Activated CD4-positive, alpha-beta memory T cell treated with anti-CD3 and anti-CD28 coated beads, Interleukin-2, amount 10 ng/mL, durations not matched to agents 7 days and 5 days (primary cell): ENCODE data around the gene SIGLEC12. TPM values are rescaled to one million over a fixed set of nuclear protein-coding genes. Genes with fewer than 3 reads are reported as not detected.
A peak's percentile ranks its signal among the peaks of the same experiment; 100 is the strongest.

Source experiments
- CTCF ChIA-PET: fragments of 350-600 bp; sonication (Branson Sonifier 250); formaldehyde crosslinking; loops from one replicate; lab custom pipeline; 2021; ENCODE audit warnings: antibody characterized with exemption, inconsistent platforms; lab: Charles Lee
- POLR2A ChIA-PET: fragments of 350-600 bp; sonication (Branson Sonifier 250); formaldehyde crosslinking; loops from one replicate; lab custom pipeline; 2021; ENCODE audit warnings: antibody characterized with exemption; lab: Charles Lee
- DNase-seq: peaks from one replicate; pipeline ENCODE4 v3.0.0-alpha.2; 2020
- H3K27ac Mint-ChIP-seq: one replicate; pipeline ENCODE4 v1.8.0; 2021; ENCODE audit warnings: mild to moderate bottlenecking, mixed read lengths
- H3K27me3 Mint-ChIP-seq: one replicate; pipeline ENCODE4 v1.8.0; 2021; ENCODE audit warnings: mixed read lengths
- H3K36me3 Mint-ChIP-seq: one replicate; pipeline ENCODE4 v1.8.0; 2021; ENCODE audit warnings: low read depth, mixed read lengths
- H3K4me1 Mint-ChIP-seq: one replicate; pipeline ENCODE4 v1.8.0; 2021; ENCODE audit warnings: mixed read lengths
- H3K4me3 Mint-ChIP-seq: one replicate; pipeline ENCODE4 v1.8.0; 2021; ENCODE audit warnings: mild to moderate bottlenecking, mixed read lengths
- H3K9me3 Mint-ChIP-seq: one replicate; pipeline ENCODE4 v1.8.0; 2021; ENCODE audit warnings: mixed read lengths
- total RNA-seq, 2 experiments: library from RNA; stranded (reverse); gene quantifications; one replicate each; pipeline ENCODE4 v1.2.3, GENCODE V29; 2021

Gene SIGLEC12
- total RNA-seq = under 1 TPM; 0.35 to 0.43 TPM

DNA sequence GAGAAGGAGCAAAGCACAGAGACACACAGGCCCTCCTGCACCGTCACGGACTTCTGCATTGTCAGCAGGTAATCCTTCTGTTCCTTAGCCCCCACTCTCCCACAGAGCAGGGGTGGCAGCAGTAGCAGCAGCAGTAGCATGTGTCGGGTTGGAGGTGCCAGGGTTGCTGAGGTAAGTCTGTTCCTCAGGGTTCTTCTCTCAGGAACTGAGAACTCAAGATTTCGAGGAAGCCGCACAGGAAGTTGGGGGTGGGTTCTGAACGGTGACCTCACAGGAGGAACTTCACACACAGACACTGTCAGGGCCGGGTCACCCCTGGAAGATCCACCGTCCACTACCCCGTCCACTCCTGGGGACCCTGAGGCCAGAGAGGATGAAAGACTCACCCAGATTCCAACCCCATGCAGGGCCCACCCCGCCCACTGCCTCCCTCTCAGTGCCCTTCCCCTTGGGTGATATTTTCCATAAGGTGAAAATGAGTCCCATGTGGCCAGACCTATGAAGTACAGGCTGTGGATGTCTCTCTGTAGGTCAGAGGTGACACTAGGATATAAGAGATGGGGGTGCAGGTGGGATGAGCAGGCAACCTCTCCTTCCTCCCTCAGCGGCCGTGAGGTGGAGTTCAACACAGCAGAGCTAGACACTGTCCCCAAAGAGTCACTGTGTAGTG lies at the start of gene SIGLEC12:
SIGLEC12 (minus strand) TSS at position 207 of the 670 bp plus-strand sequence; CDS start at position 140, 67 bp downstream.
- peaks cover 6% of the 10 kb centered on the region for H3K9me3 Mint-ChIP-seq
- H3K36me3 Mint-ChIP-seq = no peaks in the 10 kb centered on the region
- ChIA-PET CTCF (no interaction called here), POLR2A (no interaction called here)
- peak within 1 kb of the TSS; percentile 46 for H3K27ac Mint-ChIP-seq
- DNase-seq = peak; percentile 45
- peaks cover 5% of the 10 kb centered on the region for H3K27me3 Mint-ChIP-seq
- peak within 1 kb of the TSS; percentile 61 for H3K4me3 Mint-ChIP-seq
- H3K4me1 Mint-ChIP-seq = peaks cover 23% of the 10 kb centered on the region

DNA sequence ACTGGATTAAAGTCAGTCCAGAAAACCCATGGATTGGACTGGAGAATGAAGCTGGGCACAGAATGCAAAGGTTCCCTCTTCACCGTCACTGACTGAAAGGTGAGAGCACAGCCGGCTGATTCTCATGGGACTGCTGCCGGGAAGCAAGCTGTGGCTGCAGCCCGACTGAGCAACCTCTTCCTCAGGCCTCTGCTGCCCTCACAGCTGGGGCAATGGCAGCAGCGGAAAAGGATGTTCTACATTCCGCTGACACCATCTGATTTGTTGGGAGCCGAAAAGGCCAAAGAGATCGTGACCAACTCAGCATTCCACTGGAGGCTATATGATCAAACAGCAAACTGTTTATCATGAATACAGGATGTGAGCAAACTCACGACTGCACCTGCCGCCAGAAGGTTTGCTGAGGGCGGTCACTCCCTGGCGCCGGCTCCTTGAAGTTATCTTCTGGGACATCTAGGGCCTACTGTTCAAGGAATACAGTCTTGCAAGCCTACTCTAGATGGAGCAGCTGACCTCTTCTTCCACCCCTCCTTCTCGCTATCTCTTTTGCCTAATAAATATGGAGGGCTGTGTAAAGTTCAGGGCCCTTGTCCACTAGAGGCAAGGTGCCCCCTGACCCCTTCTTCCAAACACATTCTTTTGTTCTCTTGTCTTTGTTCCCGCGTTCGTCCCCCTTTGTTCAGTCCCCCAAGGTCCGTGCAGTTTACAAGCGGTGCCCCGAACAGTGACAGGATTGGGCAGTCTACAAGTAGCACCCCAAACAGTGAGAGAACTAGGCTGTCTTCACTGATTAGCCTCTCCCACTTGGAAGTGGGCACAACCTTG lies 49.5 kb upstream of the SIGLEC12 start:
- peaks cover 62% of the 10 kb centered on the region for H3K4me1 Mint-ChIP-seq
- H3K27me3 Mint-ChIP-seq = peaks cover 30% of the 10 kb centered on the region
- peaks cover 5% of the 10 kb centered on the region for H3K36me3 Mint-ChIP-seq
- CTCF ChIA-PET = no interaction called here
- H3K4me3 Mint-ChIP-seq = peak overlapping the region; percentile 36
- POLR2A ChIA-PET = no interaction called here
- no peaks in the 10 kb centered on the region for H3K9me3 Mint-ChIP-seq
- no peak for DNase-seq
- peak overlapping the region; percentile 47 for H3K27ac Mint-ChIP-seq

DNA sequence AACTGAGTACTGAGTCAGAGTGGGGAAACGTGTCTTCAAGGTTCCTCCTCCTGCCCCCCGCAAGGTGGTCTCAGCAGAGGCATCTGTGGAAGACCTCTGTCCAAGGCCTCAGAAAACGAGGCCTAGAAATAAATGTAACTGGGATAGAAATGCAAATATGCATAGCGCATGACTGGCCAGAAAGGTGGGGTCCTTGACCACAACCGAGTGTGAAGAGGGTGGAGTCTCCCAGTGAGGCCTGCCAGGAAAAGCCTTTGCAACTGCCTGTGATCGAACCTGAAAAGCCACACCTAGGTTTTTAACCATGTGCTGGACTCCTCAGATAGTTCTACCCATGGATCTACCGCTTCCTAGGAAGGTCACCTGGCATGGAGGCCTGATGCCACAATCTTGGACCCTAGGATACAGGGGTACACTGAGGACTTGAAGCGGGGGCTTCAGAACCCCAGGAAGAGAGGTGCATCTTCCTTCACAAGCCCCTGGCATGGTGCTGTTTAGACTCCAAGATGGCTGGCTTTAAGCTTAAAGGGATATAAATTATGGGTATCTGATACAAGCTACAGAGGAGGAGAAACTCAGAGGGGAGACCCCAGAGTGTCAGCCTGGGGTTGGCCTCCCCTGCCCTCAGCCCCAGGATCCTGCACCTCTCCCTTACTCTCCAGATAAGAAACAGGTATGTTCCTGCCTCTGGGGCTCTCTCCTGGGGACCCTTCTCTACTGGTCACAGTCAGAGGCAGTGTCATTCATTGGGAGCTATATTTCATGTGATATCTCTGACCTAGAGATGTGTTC lies 48.1 kb upstream of the SIGLEC12 start:
- POLR2A ChIA-PET = no interaction called here
- Mint-ChIP-seq H3K4me1 (peaks cover 66% of the 10 kb centered on the region), H3K27me3 (peaks cover 25% of the 10 kb centered on the region), H3K27ac (peak overlapping the region; percentile 61), H3K4me3 (peak overlapping the region; percentile 30), H3K9me3 (no peaks in the 10 kb centered on the region), H3K36me3 (peaks cover 5% of the 10 kb centered on the region)
- DNase-seq = no peak
- CTCF ChIA-PET = interaction anchor here (0.7 kb wide), 1 partner anchor 75 kb away, joined by 4 read pairs; no protein-coding TSS in a partner anchor

DNA sequence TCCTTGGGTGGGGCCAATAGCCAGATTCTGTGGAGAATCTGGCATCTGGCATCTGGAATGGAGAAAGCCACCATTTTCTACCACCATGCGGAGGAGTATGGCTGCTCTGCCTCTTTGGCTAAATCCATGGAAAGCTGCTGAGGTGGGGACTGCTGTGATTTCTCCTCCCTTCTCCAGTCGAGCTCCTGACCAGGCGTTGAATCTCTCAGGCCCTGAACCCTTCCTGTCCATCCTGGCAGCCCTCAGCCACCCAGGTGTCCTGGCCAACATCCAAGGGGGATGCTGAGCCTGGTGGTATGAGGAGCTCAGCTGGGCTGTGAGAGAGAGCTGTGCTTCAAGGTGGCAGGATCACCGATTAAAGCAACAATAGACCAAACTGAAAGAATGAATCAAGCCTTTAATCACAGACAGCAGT lies 47.3 kb upstream of the SIGLEC12 start:
- Mint-ChIP-seq H3K36me3 (peaks cover 5% of the 10 kb centered on the region), H3K9me3 (no peaks in the 10 kb centered on the region), H3K27ac (peak overlapping the region; percentile 61), H3K4me3 (no peak overlapping the region), H3K4me1 (peaks cover 66% of the 10 kb centered on the region), H3K27me3 (peaks cover 24% of the 10 kb centered on the region)
- no peak for DNase-seq
- CTCF ChIA-PET = interaction anchor here (1.8 kb wide), 1 partner anchor 108 kb away, joined by 7 read pairs; no protein-coding TSS in a partner anchor
- POLR2A ChIA-PET = no interaction called here

DNA sequence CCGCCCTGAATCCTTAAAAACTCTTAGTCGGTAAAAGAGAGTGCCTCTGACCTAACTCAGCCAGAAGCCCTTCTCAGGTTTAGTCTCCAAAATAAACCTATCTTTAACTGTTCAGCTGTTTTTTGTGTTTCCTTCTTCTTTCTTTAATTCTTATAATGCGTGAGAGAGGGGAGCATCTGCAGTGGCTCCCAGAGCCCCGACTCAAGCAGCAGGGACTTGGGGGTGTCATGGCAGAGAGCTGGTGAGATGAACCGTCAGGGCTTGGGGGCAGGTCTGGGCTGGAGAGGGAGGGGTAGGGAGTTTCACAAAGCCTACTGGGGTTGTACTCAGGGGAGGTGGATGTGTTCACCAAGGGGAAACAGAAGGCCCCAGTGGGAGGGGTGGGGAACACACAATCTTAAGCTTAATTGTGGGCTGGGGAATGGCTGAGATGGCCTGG lies 46.6 kb upstream of the SIGLEC12 start:
- ChIA-PET POLR2A (no interaction called here), CTCF (interaction anchor here (1.5 to 1.8 kb wide), 2 partner anchors 77 to 109 kb away, joined by 3 to 7 read pairs; no protein-coding TSS in a partner anchor)
- Mint-ChIP-seq H3K9me3 (no peaks in the 10 kb centered on the region), H3K27me3 (peaks cover 26% of the 10 kb centered on the region), H3K36me3 (peaks cover 5% of the 10 kb centered on the region), H3K4me1 (peaks cover 66% of the 10 kb centered on the region), H3K4me3 (no peak overlapping the region), H3K27ac (peak overlapping the region; percentile 79)
- DNase-seq = no peak

DNA sequence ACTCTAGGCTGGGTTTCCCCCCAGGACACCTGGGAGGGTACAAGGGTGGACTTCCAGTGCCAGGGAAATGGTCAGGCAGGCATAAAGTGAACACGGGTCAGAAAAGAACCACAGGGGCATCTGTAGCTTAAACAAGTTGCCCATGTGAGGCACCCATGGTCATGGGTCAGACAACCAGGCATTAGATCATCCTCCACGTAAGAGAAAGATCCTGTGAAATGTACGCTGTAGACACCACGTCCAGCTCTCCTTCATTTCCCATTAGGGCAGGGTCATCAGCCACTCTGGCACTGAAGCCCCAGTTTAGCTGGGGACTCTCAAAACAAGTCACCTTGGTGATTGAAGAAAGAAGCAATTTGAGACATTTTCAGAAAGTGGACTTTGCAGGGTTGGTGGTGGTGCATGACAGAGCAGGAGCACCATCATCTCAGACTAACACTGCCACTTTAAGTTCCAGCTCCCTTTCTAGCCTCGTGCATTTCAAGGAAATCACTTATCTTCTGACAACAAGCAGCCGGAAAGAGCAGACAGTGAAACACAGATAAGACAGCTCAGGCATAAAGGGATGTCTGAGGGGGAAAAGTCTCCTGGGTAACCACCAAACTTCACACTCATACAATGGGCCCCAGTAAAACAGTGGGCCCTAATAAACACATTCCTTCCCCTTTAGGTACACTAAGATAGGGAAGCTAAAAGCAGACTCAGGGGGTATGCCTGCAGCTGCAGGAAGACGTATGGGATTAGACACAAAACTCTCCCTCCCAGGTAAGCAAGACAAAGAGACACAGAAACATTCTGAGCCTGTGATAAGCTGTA lies 46.0 kb upstream of the SIGLEC12 start:
- DNase-seq = no peak
- CTCF ChIA-PET = interaction anchor here (1.5 to 1.8 kb wide), 3 partner anchors 61 to 110 kb away, joined by 3 to 7 read pairs (median 4); no protein-coding TSS in a partner anchor
- H3K4me1 Mint-ChIP-seq = peaks cover 62% of the 10 kb centered on the region
- H3K4me3 Mint-ChIP-seq = no peak overlapping the region
- peaks cover 5% of the 10 kb centered on the region for H3K36me3 Mint-ChIP-seq
- POLR2A ChIA-PET = interaction anchor here (0.5 to 0.6 kb wide), 2 partner anchors 44 to 123 kb away, joined by 3 read pairs; no protein-coding TSS in a partner anchor
- peaks cover 22% of the 10 kb centered on the region for H3K27me3 Mint-ChIP-seq
- peak overlapping the region; percentile 79 for H3K27ac Mint-ChIP-seq
- H3K9me3 Mint-ChIP-seq = no peaks in the 10 kb centered on the region

DNA sequence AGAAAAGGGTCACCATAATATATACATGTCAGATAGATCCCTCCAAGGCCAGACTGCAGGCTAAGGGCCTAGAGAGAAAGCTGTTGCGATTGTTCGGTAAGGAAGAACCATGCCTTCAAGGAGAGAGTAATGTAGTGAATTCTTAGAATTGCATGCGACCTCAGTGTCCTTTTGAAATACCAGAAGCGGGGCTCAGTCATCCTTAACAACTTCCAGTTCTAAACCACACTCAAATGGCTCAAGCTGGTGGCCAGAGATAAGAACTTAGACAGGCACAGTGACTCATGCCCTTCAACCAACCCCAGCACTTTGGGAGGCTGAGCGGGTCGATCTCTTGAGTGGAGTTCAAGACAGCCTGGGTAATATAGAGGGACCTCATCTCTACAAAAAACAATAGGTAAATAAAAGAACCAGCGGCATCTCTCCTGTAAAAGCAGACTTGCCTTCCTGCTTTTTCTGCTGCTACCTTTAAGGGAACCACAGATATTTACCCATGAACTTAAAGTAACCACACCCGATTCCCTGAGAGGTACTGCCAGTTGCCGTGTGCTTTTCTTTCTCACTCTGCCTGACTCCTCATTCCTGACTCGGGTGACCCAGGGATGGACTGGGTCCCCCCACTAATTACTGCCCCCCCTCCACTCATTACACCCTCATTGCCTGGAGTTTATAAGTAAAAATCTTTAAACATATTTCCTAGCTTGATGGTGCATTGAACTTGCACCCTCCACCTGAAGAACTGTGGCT lies 45.2 kb upstream of the SIGLEC12 start:
- CTCF ChIA-PET = interaction anchor here (1.5 to 1.8 kb wide), 3 partner anchors 61 to 110 kb away, joined by 3 to 7 read pairs (median 4); no protein-coding TSS in a partner anchor
- Mint-ChIP-seq H3K36me3 (peaks cover 2% of the 10 kb centered on the region), H3K27ac (peak overlapping the region; percentile 79), H3K4me3 (no peak overlapping the region), H3K9me3 (no peaks in the 10 kb centered on the region), H3K4me1 (peaks cover 55% of the 10 kb centered on the region), H3K27me3 (peaks cover 25% of the 10 kb centered on the region)
- POLR2A ChIA-PET = no interaction called here
- peak; percentile 42 for DNase-seq

DNA sequence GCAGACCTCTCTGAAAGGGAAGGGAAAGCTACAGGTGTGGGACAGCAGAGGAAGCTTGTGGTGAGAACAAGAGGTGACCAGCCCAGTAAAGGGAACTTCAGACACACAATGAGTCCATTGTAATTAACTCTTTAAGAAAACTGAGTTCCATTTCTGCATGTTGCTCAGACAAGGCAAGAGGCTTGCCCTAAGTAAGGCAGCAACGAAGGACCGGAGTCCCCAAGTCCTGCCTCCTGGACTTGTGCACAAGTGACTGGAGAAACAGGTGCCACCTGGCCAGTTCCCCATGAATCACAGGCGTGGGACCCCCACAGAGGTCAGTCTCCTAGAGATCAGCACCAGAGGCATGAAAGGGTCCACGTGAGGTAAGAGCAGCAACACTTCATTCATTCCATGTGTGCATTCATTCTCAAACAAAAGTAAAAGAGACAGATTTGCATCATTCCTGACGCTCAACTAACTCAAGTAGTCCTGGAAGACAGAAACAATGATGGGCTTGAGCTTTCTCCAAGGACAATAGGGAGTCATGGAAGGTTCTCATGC lies 44.6 kb upstream of the SIGLEC12 start:
- no peak overlapping the region for H3K4me3 Mint-ChIP-seq
- peaks cover under 1% of the 10 kb centered on the region for H3K36me3 Mint-ChIP-seq
- H3K27ac Mint-ChIP-seq = peak overlapping the region; percentile 0
- ChIA-PET POLR2A (no interaction called here), CTCF (interaction anchor here (0.5 to 1.6 kb wide), 2 partner anchors 62 to 68 kb away, joined by 3 to 4 read pairs; no protein-coding TSS in a partner anchor)
- DNase-seq = no peak
- no peaks in the 10 kb centered on the region for H3K9me3 Mint-ChIP-seq
- peaks cover 25% of the 10 kb centered on the region for H3K27me3 Mint-ChIP-seq
- peaks cover 49% of the 10 kb centered on the region for H3K4me1 Mint-ChIP-seq

DNA sequence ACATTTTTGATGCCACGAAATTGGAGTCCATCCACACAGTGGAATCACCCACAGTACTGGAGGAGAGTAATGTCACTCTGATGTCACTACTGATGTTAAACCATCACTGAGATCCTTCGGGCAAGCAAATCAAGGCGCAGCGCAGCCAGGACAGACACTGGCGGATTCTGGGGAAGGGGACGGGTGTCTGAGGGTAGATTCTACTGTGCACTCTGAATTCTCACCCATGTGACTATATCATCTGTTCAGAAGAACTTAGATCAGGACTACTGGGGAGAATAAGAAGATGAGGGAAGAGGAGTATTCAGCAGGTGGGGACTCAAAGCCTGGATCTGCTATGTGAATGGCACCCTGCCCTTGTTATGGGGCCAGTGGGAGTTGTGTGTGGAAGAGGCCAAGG lies 42.4 kb upstream of the SIGLEC12 start:
- H3K9me3 Mint-ChIP-seq = no peaks in the 10 kb centered on the region
- no peak overlapping the region for H3K27ac Mint-ChIP-seq
- no peak for DNase-seq
- peaks cover 32% of the 10 kb centered on the region for H3K27me3 Mint-ChIP-seq
- H3K4me1 Mint-ChIP-seq = peaks cover 32% of the 10 kb centered on the region
- no peak overlapping the region for H3K4me3 Mint-ChIP-seq
- ChIA-PET CTCF (no interaction called here), POLR2A (no interaction called here)
- H3K36me3 Mint-ChIP-seq = no peaks in the 10 kb centered on the region

DNA sequence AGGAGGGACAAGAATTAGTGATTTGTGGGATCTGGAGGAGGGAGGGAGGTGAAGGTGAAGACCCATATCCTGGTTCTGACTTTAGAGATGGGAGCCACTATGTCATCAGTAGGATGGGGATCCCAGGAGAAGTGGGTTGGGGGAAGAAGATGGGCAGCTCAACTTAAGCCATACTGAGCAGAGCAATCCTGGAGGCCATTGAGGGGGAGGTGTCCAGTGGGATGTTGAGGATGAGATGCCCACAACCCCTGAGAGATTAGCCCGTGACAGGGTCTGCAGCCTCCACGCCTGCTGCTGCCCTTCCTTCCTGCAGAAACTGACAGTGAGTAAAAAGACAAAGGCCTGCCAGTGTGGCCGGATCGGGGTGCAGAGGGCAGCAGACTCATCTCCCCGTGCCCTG lies 41.1 kb upstream of the SIGLEC12 start:
- no peaks in the 10 kb centered on the region for H3K9me3 Mint-ChIP-seq
- no peak overlapping the region for H3K4me3 Mint-ChIP-seq
- DNase-seq = no peak
- peaks cover 35% of the 10 kb centered on the region for H3K27me3 Mint-ChIP-seq
- CTCF ChIA-PET = no interaction called here
- POLR2A ChIA-PET = no interaction called here
- H3K27ac Mint-ChIP-seq = no peak overlapping the region
- peaks cover 21% of the 10 kb centered on the region for H3K4me1 Mint-ChIP-seq
- no peaks in the 10 kb centered on the region for H3K36me3 Mint-ChIP-seq
